ENCODE data around the gene MOB3A.
"Not testable (repeated sequence)": the region's sequence is repeated elsewhere in the genome, so short reads cannot be mapped to it uniquely, and the experiment has no call there.

The MOB3A gene

DNA sequence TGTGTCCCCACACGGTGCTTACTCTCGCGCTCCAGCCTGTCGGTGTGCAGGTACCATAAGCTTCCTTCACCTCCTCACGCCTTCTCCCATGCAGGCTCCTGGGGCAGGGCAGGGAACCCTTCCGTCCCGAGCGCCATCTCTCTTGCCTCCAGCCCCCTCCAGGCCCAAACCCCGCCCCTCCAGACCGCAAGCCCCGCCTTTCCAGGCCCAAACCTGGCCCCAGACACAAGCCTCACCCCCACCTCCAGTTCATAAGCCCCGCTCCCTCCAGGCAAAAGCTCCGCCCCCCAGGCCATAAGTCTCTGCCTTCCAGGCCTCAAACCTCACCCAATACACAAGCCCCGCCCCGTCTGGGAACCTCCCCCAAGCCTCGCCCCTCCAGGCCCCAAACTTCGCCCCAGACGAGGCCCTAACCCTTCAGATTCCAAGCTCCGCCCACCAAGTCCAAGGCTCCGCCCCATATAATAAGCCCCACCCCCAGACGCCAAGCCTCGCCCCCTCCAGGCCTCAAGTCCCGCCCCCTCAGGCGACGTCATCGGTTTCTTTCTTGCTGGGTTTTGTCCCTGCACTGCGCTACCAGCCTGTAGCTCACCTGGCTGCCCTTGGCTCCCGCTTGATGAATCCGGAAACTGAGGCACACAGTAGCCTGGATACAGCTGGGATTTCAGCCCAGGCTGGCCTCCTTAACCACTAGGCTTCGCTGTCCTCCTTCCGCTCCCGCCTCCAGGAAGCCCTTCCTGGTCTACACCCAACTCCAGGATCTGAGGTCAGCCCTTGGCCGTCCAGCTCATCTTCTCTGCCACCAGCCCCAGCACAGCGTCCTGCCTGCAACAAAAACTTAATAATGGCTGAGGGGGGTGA is 61.2 kb downstream of the MOB3A start:
- DNase-seq (ENCODE audit: extremely low read depth, low read depth), result no peak
- no peak overlapping the region for H3K4me3 ChIP-seq (replicated peaks; ENCODE audit: low read depth, low read length)
- TF ChIP-seq, protein P1, sequence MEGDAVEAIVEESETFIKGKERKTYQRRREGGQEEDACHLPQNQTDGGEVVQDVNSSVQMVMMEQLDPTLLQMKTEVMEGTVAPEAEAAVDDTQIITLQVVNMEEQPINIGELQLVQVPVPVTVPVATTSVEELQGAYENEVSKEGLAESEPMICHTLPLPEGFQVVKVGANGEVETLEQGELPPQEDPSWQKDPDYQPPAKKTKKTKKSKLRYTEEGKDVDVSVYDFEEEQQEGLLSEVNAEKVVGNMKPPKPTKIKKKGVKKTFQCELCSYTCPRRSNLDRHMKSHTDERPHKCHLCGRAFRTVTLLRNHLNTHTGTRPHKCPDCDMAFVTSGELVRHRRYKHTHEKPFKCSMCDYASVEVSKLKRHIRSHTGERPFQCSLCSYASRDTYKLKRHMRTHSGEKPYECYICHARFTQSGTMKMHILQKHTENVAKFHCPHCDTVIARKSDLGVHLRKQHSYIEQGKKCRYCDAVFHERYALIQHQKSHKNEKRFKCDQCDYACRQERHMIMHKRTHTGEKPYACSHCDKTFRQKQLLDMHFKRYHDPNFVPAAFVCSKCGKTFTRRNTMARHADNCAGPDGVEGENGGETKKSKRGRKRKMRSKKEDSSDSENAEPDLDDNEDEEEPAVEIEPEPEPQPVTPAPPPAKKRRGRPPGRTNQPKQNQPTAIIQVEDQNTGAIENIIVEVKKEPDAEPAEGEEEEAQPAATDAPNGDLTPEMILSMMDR (IDR thresholded peaks at IDR 0.05; ENCODE audit: low read depth, low read length, missing control alignments), result no peak

DNA sequence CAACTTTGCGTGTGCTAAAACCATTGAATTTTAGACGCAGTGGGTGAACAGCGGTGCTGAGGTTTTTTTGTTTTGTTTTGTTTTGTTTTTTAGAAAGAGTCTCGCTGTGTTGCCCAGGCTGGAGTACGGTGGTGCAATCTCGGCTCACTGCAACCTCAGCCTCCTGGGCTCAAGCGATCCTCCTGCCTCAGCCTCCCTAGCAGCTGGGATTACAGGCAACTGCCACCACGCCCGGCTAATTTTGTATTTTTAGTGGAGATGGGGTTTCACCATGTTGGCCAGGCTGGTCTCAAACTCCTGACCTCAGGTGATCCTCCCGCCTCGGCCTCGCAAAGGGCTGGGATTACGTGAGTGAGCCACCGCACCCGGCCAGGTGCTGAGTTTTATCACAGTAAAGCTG is 61.9 kb downstream of the MOB3A start:
- not testable (repeated sequence) for H3K4me3 ChIP-seq (replicated peaks; ENCODE audit: low read depth, low read length); DNase-seq (ENCODE audit: extremely low read depth, low read depth)

DNA sequence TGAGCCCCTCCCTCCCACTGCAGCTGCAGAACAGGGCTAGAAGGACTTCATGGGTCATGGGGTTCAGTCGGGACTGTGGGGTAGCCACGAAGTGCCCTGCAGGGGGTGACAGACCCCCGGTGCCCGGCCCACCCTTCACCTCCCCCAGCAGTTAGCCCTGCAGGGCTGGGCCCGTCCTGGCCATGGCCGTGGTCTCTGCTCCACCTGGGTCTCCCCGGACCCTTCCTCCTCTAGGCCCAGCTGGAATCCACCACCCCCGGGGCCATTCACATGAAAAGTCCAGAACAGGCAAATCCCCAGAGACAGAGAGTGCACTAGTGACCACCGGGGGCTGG is 62.3 kb downstream of the MOB3A start:
- no peak for DNase-seq (ENCODE audit: extremely low read depth, low read depth)
- H3K4me3 ChIP-seq (replicated peaks; ENCODE audit: low read depth, low read length), result no peak overlapping the region
- TF ChIP-seq, protein P1 (IDR thresholded peaks at IDR 0.05; ENCODE audit: low read depth, low read length, missing control alignments), result no peak

DNA sequence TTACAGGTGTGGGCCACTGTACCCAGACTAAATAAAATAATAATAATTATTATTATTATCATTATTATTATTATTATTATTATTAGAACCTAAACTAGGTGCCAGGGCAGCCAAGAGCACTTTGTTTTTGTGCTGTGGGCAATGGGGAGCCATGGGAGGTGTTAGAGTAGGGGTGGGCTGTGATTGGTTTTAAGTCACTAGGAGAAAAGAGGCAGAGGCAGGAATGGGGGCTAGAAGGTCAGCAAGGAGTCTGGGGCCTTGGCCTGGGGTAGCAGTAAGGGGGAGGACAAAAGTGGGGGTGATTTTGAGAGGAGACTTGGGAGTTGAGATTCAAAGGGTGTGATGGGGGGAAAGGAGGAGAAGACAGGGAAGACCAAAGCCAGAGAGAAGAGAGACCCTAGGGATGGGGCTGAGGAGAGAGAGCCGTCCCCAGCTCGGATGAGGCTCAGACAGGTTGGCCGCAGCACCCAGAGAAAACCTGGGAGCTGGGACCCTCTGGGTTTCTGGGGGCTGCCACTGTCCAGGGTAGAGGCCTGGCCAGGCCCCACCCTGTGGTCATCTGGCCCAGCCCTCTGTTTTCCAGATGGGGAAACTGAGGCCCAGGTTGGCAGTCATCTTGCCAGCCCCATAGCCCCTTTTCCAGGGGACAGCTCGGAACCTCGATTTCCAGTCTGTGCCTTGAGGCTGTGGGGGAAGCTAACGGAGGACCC is 62.9 kb downstream of the MOB3A start:
- H3K4me3 ChIP-seq (replicated peaks; ENCODE audit: low read depth, low read length), result no peak overlapping the region
- TF ChIP-seq, protein P1 (IDR thresholded peaks at IDR 0.05; ENCODE audit: low read depth, low read length, missing control alignments), result no peak
- no peak for DNase-seq (ENCODE audit: extremely low read depth, low read depth)

DNA sequence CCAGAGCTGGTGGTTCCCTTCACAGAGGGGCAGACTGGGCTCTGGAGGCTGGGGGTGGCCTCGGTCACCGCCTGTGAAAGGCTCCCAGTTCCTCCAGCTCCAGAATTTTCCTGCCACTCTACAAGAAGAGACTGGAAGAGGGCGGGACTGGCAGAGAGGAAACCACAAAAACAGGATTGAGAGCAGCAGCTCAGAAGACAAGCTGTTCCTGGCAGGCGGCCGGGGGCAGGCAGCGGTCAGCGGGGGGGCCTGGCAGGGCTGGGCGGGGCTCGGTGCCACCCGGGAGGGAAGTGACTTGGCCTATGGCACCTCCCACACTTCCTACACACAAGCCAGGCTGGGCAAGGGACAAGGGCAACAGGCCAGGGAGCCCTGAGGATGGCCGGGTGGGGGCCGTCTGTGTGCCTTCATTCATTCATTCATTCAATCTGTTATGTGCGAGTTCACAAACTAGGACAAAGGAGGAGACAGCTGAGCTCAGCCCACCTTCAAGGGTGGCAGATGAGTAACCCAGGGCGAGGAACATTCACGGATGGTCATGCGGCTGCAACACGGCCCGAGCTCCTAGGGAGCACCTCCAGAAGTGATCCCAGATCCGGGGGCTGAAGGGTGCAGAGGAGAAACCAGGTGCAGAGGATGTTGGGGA is 63.7 kb downstream of the MOB3A start:
- no peak overlapping the region for H3K4me3 ChIP-seq (replicated peaks; ENCODE audit: low read depth, low read length)
- TF ChIP-seq, protein P1 (IDR thresholded peaks at IDR 0.05; ENCODE audit: low read depth, low read length, missing control alignments), result no peak
- DNase-seq (ENCODE audit: extremely low read depth, low read depth), result peak; percentile 59

DNA sequence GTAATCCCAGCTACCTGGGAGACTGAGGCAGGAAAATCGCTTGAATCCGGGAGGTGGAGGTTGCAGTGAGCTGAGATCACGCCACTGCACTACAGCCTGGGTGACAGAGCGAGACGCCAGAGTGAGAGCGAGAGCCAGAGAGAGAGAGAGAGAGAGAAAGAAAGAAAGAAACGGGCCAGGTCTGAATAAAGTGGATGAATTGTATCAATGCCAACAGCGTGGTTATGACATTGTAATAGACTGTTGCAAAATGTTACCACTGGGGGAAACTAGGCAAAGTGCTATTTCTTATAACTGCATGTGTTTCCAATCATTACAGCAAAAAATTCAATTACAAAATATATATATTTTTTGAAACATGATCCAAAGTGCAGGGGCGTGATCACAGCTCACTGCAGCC is 68.8 kb downstream of the MOB3A start:
- TF ChIP-seq, protein P1 (IDR thresholded peaks at IDR 0.05; ENCODE audit: low read depth, low read length, missing control alignments), result no peak

DNA sequence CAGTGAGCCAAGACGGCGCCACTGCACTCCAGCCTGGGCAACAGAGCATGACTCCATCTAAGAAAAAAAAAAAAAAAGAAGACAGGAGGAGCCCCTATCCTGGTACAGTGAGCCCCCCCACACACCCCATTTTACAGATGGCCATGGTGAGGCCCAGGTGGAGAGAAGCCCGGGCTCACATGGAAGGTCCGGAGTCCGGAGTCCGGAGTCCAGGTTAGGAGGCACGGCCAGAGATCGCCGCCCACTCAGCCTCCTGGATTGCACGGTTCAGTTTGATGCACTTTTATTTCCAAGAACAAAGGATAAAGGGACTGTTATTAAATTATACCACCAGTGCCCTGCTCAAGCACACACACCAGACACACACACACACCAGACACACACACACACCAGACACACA is 69.4 kb downstream of the MOB3A start:
- TF ChIP-seq, protein P1 (IDR thresholded peaks at IDR 0.05; ENCODE audit: low read depth, low read length, missing control alignments), result no peak
- no peak overlapping the region for H3K4me3 ChIP-seq (replicated peaks; ENCODE audit: low read depth, low read length)
- no peak for DNase-seq (ENCODE audit: extremely low read depth, low read depth)

More for the DNA sequence above, 68.8 kb downstream of the MOB3A start:
- DNase-seq (ENCODE audit: extremely low read depth, low read depth), result no peak
- H3K4me3 ChIP-seq (replicated peaks; ENCODE audit: low read depth, low read length), result no peak overlapping the region

All from HFF-Myc (cell line).